Keratinocyte (primary cell): ENCODE results near the gene CRYBB1. TPM values are rescaled to one million over a fixed set of nuclear protein-coding genes. Genes with fewer than 3 reads are reported as not detected.
A peak's percentile ranks its signal among the peaks of the same experiment; 100 is the strongest.

Source experiments
- DNase-seq: peaks from one replicate; pipeline ENCODE4 v3.0.0-alpha.2; 2011; ENCODE audit warnings: low read depth, missing footprints, low spot score
- FAIRE-seq: peaks from 2 replicates; lab custom pipeline; 2011; peaks lifted over from hg19 to GRCh38; lab: Jason Lieb, UNC
- H2AFZ ChIP-seq: 2 replicates; pipeline ENCODE4 v1.6.0; 2012; ENCODE audit warnings: low read length, control low read depth, inconsistent platforms; ENCODE audit not compliant: control insufficient read depth
- H3K27ac ChIP-seq: 2 replicates; pipeline ENCODE4 v1.5.1; 2011; ENCODE audit warnings: low read length; ENCODE audit not compliant: control insufficient read depth, insufficient read depth
- H3K27me3 ChIP-seq: 3 replicates; pipeline ENCODE4 v1.6.0; 2011; ENCODE audit warnings: low read length; ENCODE audit not compliant: control insufficient read depth, insufficient read depth; ENCODE audit errors: extremely low read depth
- H3K36me3 ChIP-seq, 2 experiments: 2 replicates in 1 of 2; 3 replicates in 1 of 2; pipeline ENCODE4 v1.5.1; 2011; ENCODE audit warnings: low read length in 2 of 2, mild to moderate bottlenecking in 1 of 2; ENCODE audit not compliant: control insufficient read depth in 2 of 2, insufficient read depth in 2 of 2; ENCODE audit errors: extremely low read depth in 1 of 2
- H3K4me1 ChIP-seq: 3 replicates; pipeline ENCODE4 v1.5.1; 2011; ENCODE audit warnings: low read length; ENCODE audit not compliant: control insufficient read depth, insufficient read depth; ENCODE audit errors: extremely low read depth
- H3K4me2 ChIP-seq: 3 replicates; pipeline ENCODE4 v1.6.0; 2011; ENCODE audit warnings: low read depth, low read length; ENCODE audit not compliant: control insufficient read depth, insufficient read depth; ENCODE audit errors: extremely low read depth
- H3K4me3 ChIP-seq, 3 experiments: fragments of 200-600 bp in 1 of 3; sonication (generic) in 1 of 3; 2 replicates in 2 of 3; 3 replicates in 1 of 3; pipeline ENCODE4 v1.5.1; 2011 to 2016; ENCODE audit warnings: low read length in 3 of 3, mild to moderate bottlenecking in 3 of 3, control low read depth in 2 of 3, inconsistent platforms in 1 of 3, low read depth in 1 of 3, mixed read lengths in 1 of 3, mixed run types in 1 of 3, moderate library complexity in 1 of 3; ENCODE audit not compliant: control insufficient read depth in 2 of 3, insufficient read depth in 2 of 3; ENCODE audit errors: extremely low read depth in 1 of 3
- H3K79me2 ChIP-seq: 2 replicates; pipeline ENCODE4 v1.6.0; 2012; ENCODE audit warnings: low read length; ENCODE audit not compliant: control insufficient read depth, insufficient read depth
- H3K9ac ChIP-seq: 3 replicates; pipeline ENCODE4 v1.6.0; 2011; ENCODE audit warnings: low read length; ENCODE audit not compliant: control insufficient read depth, insufficient read depth; ENCODE audit errors: extremely low read depth
- H3K9me1 ChIP-seq: 3 replicates; pipeline ENCODE4 v1.6.0; 2011; ENCODE audit warnings: low read length; ENCODE audit not compliant: control insufficient read depth, insufficient read depth; ENCODE audit errors: extremely low read depth
- H3K9me3 ChIP-seq: 2 replicates; pipeline ENCODE4 v1.5.1; 2012; ENCODE audit warnings: low read depth, low read length; ENCODE audit not compliant: control insufficient read depth
- H4K20me1 ChIP-seq: 3 replicates; pipeline ENCODE4 v1.6.0; 2011; ENCODE audit warnings: low read length; ENCODE audit not compliant: control insufficient read depth, insufficient read depth; ENCODE audit errors: extremely low read depth
- EZH2 ChIP-seq: IDR thresholded peaks from one replicate; pipeline ENCODE4 v1.6.1; 2012; ENCODE audit warnings: inconsistent platforms, mild to moderate bottlenecking, low read length, moderate library complexity
- dilution Hi-C: fragments of 300-500 bp; cut with MboI; formaldehyde crosslinking; loops from one replicate; pipeline ENCODE4 v1.7.0; 2020; ENCODE audit warnings: low sequenced_read_pairs; ENCODE audit not compliant: extremely low pct_ligation_motif_present
- polyA plus RNA-seq, 5 experiments: library from polyadenylated mRNA; depleted of rRNA in 3 of 5; stranded (reverse) in 3 of 5; stranded (forward) in 1 of 5; unstranded in 1 of 5; fragments of >200 nt; gene quantifications; 1 replicate in 1 of 5; 2 replicates in 3 of 5; 3 replicates in 1 of 5; pipeline versions ENCODE4 v1.2.1 to v1.2.3, GENCODE V29; 2011 to 2012; ENCODE audit warnings: missing spikeins in 2 of 5, low read depth in 1 of 5, low replicate concordance in 1 of 5
- TF ChIP-seq, protein P1 (sequence below), 3 experiments: IDR thresholded peaks in 1 of 3; conservative IDR thresholded peaks in 1 of 3; optimal IDR thresholded peaks in 1 of 3; 2 replicates in 2 of 3; 3 replicates in 1 of 3; pipeline versions ENCODE3 to v1.5.1; 2011; ENCODE audit warnings: low read length in 3 of 3, mild to moderate bottlenecking in 3 of 3, moderate library complexity in 2 of 3, control low read depth in 1 of 3, inconsistent platforms in 1 of 3; ENCODE audit not compliant: insufficient read depth in 2 of 3; ENCODE audit errors: extremely low read depth in 1 of 3

CRYBB1 gene
- polyA plus RNA-seq, 1 donor (not counting 4 experiments of a cell fraction or from before 2014, with no cell fraction given) = not detected

DNA sequence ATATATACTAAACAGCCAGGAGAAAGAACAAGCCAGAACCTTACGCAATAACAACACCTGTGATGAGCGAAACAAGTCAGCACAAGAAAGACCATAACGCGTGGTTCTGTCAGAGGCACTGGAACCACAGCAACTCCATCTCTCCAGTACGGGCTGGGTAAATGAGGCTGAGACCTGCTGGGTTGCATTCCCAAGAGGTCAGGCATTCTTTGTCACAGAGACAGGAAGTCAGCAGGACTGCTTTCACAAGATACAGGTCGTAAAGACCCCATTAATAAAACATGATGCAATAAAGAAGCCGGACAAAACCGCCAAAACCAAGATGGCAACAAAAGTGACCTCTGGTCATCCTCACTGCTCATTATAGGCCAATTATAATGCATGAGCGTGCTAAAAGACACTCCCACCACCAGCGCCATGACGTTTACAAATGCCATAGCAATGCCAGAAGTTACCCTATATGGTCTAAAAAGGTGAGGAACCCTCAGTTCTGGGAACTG is 49.6 kb downstream of the CRYBB1 start:
- H3K27ac ChIP-seq = peak overlapping the region; percentile 69
- H3K4me1 ChIP-seq = peaks cover 23% of the 10 kb centered on the region
- peaks cover 0 to 11% of the 10 kb centered on the region in 2 experiments for H3K36me3 ChIP-seq
- H4K20me1 ChIP-seq = no peaks in the 10 kb centered on the region
- peak overlapping the region; percentile 20 for H3K9ac ChIP-seq
- H3K27me3 ChIP-seq = no peaks in the 10 kb centered on the region
- H3K4me2 ChIP-seq = peak overlapping the region; percentile 74
- H3K79me2 ChIP-seq = peaks cover 17% of the 10 kb centered on the region
- H3K4me3 ChIP-seq = peak overlapping the region in 2 of 3 experiments; percentile 6
- H3K9me1 ChIP-seq = no peaks in the 10 kb centered on the region
- peak; percentile 88 for DNase-seq
- no peaks in the 10 kb centered on the region for H3K9me3 ChIP-seq
- FAIRE-seq = peak; percentile 93
- H2AFZ ChIP-seq = peak overlapping the region; percentile 34
- dilution Hi-C loops = no loop called here
- TF ChIP-seq EZH2 = no peak
- TF ChIP-seq, protein P1, sequence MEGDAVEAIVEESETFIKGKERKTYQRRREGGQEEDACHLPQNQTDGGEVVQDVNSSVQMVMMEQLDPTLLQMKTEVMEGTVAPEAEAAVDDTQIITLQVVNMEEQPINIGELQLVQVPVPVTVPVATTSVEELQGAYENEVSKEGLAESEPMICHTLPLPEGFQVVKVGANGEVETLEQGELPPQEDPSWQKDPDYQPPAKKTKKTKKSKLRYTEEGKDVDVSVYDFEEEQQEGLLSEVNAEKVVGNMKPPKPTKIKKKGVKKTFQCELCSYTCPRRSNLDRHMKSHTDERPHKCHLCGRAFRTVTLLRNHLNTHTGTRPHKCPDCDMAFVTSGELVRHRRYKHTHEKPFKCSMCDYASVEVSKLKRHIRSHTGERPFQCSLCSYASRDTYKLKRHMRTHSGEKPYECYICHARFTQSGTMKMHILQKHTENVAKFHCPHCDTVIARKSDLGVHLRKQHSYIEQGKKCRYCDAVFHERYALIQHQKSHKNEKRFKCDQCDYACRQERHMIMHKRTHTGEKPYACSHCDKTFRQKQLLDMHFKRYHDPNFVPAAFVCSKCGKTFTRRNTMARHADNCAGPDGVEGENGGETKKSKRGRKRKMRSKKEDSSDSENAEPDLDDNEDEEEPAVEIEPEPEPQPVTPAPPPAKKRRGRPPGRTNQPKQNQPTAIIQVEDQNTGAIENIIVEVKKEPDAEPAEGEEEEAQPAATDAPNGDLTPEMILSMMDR (optimal IDR thresholded peaks at IDR 0.05 in 1 of 3, IDR thresholded peaks at IDR 0.05 in 1 of 3, conservative IDR thresholded peaks at IDR 0.05 in 1 of 3; ENCODE audit: extremely low read depth in 1 of 3, insufficient read depth in 2 of 3, low read length in 3 of 3) = no peak

DNA sequence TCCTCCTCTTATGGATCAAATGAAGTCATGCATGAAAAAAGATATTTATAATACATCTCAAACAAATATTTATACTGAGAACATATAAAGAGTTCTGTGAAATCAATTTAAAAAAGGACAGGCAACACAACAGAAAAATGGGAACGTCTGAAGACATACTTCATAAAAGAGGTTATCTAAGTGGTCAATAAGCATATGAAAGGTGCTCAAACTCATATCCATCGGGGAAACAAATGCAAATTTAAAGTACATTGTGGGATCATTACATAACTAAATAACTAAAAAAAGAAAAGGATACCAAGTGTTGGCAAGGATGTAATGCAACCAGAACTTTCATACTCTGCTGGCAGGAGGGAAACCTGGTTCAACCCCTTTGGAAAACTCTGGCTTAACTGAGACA is 50.2 kb downstream of the CRYBB1 start:
- FAIRE-seq (no peak), DNase-seq (no peak)
- no peaks in the 10 kb centered on the region for H3K27me3 ChIP-seq
- H3K27ac ChIP-seq = peak overlapping the region; percentile 30
- dilution Hi-C loops = no loop called here
- H3K36me3 ChIP-seq = peaks cover 0 to 11% of the 10 kb centered on the region in 2 experiments
- peaks cover 2% of the 10 kb centered on the region for H4K20me1 ChIP-seq
- no peak overlapping the region for H3K4me3 ChIP-seq
- peaks cover 23% of the 10 kb centered on the region for H3K4me1 ChIP-seq
- no peak overlapping the region for H3K9ac ChIP-seq
- H2AFZ ChIP-seq = no peak overlapping the region
- peak overlapping the region; percentile 74 for H3K4me2 ChIP-seq
- no peaks in the 10 kb centered on the region for H3K9me1 ChIP-seq
- TF ChIP-seq, protein P1 (optimal IDR thresholded peaks at IDR 0.05 in 1 of 3, IDR thresholded peaks at IDR 0.05 in 1 of 3, conservative IDR thresholded peaks at IDR 0.05 in 1 of 3; ENCODE audit: extremely low read depth in 1 of 3, insufficient read depth in 2 of 3, low read length in 3 of 3) = no peak
- no peak for TF ChIP-seq EZH2
- H3K79me2 ChIP-seq = peaks cover 22% of the 10 kb centered on the region
- H3K9me3 ChIP-seq = no peaks in the 10 kb centered on the region
